ENCODE data around the gene ITIH4.

The ITIH4 gene

DNA sequence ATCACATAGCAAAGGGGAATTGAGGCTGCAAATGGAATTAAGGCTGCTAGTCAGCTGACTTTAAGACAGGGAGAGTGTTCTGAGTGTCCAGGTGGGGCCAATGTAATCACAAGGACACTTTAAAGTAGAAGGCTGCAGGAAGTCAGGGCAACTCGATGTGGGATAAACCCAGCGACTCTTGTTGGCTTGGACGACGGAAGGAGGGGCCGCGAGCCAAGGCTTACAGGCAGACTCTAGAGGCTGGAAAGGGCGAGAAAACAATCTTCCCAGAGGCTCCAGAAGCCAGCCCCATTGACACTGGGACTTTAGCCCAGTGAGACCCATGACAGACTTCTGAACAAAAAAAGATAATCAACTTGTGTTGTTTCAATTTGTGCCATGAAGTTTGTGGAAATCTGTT lies 17.3 kb upstream of the ITIH4 start:
- no peak for DNase-seq

GRCh38 chr3:52847241-52847640 lies 16.8 kb upstream of the ITIH4 start:
- no peak for DNase-seq

DNA sequence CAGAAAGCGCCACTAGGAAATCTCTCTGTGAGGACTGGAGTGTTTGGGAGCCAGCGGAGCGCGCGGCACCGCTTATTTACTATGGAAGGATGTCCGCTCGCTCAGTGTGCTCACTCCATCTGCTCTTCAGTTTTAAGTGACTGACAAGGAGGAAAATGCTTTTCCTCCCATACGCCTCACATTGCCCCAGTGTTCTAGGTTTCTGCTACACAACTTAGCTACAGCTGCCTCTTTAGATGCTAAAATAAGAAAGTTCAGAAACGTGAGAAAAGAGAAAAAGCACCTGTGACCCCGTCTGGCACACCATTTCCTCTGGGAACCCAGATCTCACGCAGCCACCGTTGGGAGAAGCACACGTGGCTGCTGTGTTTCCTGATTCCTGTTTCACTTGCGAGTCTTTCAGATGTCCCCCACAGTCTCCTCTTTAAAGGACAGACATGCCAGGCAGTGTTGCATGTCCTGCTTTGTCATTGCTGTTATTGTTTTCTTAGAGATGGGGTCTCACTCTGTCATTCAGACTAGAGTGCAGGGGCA lies 16.0 kb upstream of the ITIH4 start:
- DNase-seq: no peak

DNA sequence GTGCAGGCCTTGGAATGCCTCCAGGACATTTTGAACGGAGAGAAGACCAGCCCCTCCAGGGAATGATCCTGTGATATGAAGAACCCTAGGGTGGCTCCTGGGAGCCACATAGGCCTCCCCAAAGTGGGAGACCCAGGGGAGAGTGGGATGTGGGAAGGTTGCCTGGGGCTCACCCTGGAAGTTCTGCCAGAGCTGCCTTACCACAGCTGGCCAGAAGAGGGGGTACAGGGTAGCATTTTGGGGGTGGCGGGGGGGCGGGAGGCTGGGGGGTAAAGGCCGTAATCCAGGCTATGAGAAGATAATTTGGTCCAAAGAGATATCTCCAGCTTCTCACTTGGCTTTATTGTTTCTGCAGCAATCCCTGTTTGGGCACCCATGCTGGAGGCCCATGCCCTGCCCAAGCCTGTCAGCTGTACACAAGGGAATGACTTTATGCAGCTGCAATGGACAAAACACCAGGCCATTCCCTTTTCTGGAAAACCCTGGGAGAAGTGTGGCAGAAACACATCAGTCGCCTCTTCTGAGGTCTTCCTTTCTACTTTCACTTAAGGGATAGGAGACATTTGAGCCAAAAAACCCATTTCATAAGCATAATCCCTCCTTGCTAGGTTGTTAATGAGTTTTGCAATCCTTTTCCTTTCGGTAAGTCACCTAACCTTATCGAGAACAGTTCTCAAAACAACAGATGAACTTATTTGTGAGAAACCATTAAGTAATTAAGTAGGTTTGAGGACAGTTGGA lies 15.4 kb upstream of the ITIH4 start:
- DNase-seq: no peak

- no peak for DNase-seq
Measured at GRCh38 chr3:52845157-52845556, 14.7 kb upstream of the ITIH4 start.

GRCh38 chr3:52844290-52844975 lies 14.0 kb upstream of the ITIH4 start:
- no peak for DNase-seq

- no peak for DNase-seq
Measured at GRCh38 chr3:52843881-52844280, 13.4 kb upstream of the ITIH4 start.

DNA sequence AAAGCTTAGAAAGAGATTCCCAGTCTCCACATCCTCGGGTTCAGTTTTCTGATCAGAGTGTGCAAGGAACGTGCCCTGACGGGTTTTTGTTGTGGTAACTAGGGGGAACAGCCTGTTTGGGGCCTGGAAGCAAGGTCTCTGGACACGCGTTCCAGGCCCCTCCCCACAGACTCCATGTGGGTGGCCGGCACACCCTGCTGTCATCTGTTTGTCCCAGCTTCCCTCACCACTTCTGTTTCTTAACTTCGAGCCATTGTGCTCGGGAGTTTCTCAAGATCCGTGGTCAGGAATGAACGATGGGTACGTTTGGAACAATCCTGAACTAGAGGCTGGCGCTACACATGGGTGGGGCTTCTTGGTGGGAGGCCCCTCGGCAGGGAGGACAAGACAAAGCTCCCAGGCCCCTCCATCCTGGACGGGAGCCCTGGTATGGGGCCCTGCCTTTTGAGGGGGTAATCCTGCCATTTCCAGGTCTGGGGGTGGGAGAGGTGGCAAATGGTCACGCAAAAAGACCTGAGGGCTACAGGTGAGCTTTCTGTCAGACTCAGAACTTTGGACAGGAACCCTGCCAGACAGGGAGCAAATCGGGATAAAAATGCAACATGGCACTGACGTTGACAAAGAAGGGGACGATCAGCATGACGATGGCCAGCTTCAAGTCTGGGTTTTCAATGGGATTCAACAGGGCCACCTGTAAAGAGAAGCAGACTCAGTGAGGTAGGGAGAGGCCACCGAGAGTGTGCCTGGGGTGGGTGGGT lies 12.8 kb upstream of the ITIH4 start:
- no peak for DNase-seq

GRCh38 chr3:52842424-52842823 lies 12.0 kb upstream of the ITIH4 start:
- no peak for DNase-seq

GRCh38 chr3:52841981-52842340 lies 11.5 kb upstream of the ITIH4 start:
- DNase-seq: no peak

GRCh38 chr3:52841211-52841980 lies 10.9 kb upstream of the ITIH4 start:
- DNase-seq: no peak

GRCh38 chr3:52839892-52840545 lies 9.5 kb upstream of the ITIH4 start:
- no peak for DNase-seq

- no peak for DNase-seq
Measured at GRCh38 chr3:52839268-52839575, 8.8 kb upstream of the ITIH4 start.

DNA sequence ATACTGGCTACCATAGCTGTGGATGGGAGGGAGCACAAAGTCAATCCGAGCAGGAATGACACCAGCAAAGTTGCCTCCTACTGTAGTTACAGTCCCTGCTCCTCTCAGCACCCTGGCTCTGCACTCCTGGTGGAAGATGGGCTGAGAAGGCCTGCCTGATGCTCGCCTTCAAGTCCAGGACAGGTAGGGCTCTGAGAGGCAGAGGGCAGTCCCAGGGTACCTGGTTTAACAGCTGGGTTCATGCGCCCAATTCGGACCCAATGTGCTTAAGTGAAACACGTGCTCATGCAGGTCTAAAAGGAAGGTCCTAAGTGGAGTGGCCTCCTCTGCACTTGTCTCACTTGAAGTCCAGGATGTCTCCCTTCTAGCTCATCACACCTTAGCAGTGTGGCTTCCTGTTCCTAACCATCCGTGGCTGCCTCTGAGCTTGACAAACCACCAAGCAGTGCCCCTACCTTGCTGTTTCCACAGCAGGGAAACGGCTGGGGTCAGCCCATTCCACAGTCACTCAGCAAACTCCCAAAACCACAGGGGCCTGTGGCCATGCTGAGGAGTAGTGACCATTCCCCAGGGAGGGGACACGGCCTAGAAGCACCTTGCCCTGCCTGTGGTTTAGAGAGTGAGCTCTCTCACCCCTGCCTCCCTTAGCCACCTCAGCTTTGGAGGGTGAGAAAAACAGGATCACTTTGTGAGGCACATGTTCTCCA lies 8.2 kb upstream of the ITIH4 start:
- DNase-seq: no peak

- no peak for DNase-seq
Measured at GRCh38 chr3:52836986-52837385, 6.5 kb upstream of the ITIH4 start.

DNA sequence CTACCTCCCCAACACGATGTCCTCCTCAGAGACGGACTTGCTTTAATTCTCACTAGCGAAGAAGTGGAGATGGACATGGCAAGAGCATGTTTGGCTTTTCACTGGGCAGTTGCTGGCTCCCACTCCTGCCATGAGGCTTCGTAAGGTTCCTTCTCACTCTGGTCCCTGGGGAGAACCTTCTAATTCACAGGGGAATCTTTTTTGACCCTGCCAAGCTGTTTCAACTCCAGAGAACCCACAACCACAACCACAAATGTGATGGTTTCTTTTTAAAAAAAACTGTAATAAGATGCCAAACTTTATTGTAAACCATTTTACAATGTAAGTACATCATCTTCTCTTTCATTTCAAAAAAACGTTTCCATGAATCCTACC lies 6.0 kb upstream of the ITIH4 start:
- no peak for DNase-seq

GRCh38 chr3:52835766-52836470 lies 5.4 kb upstream of the ITIH4 start:
- no peak for DNase-seq

DNA sequence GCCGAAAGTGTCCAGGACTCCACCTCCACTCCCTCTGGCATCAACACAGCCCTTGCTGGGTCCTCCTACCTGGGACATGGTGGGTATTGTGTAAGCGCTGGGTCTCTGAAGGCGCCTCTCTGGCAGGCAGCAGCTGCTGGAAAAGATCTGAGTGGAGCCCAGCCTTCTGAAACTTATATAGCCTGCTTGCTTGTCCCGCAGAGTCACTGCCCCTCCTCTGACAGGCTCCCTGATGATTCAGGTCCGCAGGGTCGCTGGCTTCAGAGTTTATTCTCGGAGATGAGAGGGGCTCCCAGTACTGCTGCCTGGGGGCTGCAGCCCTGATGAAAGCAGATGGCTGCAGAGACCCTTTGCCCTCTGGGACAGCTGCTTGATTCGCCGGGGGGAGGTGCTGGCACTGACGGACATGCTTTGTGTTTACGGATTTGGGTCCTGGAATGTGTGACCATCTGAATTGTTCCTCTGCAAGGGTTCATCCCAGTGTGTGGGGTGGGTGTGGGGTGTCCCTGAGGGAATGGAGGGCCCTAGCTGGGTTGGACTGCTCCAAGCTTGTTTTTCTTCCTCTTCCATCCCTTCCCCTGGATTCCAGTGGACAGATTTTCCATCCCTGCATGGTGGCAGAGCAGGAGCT lies 4.5 kb upstream of the ITIH4 start, which contains the start of gene MUSTN1:
Gene MUSTN1 (minus strand): TSS at position 149 of the 631 bp plus-strand sequence. CDS start 71 bp downstream, at position 78.
- no peak for DNase-seq

- DNase-seq: no peak
Measured at GRCh38 chr3:52833202-52833601, 2.7 kb upstream of the ITIH4 start.

GRCh38 chr3:52831500-52832301 lies 1.2 kb upstream of the ITIH4 start:
- DNase-seq: no peak
